ENCODE results near the gene CLDN6. TPM values are rescaled to one million over a fixed set of nuclear protein-coding genes. Genes with fewer than 3 reads are reported as not detected.

Gene CLDN6
- total RNA-seq, 1 donor from 2014 or later: not detected

GRCh38 chr16:3022684-3023414 is 4.9 kb upstream of the CLDN6 start:
- H3K27me3 ChIP-seq (ENCODE audit: low read depth): peaks cover 9% of the 10 kb centered on the region
- H3K4me1 ChIP-seq: peaks cover 66% of the 10 kb centered on the region
- H3K9me3 ChIP-seq: no peaks in the 10 kb centered on the region
- TF ChIP-seq, protein P1, sequence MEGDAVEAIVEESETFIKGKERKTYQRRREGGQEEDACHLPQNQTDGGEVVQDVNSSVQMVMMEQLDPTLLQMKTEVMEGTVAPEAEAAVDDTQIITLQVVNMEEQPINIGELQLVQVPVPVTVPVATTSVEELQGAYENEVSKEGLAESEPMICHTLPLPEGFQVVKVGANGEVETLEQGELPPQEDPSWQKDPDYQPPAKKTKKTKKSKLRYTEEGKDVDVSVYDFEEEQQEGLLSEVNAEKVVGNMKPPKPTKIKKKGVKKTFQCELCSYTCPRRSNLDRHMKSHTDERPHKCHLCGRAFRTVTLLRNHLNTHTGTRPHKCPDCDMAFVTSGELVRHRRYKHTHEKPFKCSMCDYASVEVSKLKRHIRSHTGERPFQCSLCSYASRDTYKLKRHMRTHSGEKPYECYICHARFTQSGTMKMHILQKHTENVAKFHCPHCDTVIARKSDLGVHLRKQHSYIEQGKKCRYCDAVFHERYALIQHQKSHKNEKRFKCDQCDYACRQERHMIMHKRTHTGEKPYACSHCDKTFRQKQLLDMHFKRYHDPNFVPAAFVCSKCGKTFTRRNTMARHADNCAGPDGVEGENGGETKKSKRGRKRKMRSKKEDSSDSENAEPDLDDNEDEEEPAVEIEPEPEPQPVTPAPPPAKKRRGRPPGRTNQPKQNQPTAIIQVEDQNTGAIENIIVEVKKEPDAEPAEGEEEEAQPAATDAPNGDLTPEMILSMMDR (IDR thresholded peaks at IDR 0.05): no peak
- H3K4me3 ChIP-seq: peak overlapping the region; percentile 77
- ATAC-seq (no peak), DNase-seq (no peak)
- peak overlapping the region; percentile 94 for H3K27ac ChIP-seq
- intact Hi-C loops (cut with DNase I): no loop called here
- peaks cover 18% of the 10 kb centered on the region for H3K36me3 ChIP-seq

GRCh38 chr16:3022208-3022683 is 4.3 kb upstream of the CLDN6 start:
- peaks cover 15% of the 10 kb centered on the region for H3K27me3 ChIP-seq (ENCODE audit: low read depth)
- TF ChIP-seq, protein P1 (IDR thresholded peaks at IDR 0.05): no peak

DNA sequence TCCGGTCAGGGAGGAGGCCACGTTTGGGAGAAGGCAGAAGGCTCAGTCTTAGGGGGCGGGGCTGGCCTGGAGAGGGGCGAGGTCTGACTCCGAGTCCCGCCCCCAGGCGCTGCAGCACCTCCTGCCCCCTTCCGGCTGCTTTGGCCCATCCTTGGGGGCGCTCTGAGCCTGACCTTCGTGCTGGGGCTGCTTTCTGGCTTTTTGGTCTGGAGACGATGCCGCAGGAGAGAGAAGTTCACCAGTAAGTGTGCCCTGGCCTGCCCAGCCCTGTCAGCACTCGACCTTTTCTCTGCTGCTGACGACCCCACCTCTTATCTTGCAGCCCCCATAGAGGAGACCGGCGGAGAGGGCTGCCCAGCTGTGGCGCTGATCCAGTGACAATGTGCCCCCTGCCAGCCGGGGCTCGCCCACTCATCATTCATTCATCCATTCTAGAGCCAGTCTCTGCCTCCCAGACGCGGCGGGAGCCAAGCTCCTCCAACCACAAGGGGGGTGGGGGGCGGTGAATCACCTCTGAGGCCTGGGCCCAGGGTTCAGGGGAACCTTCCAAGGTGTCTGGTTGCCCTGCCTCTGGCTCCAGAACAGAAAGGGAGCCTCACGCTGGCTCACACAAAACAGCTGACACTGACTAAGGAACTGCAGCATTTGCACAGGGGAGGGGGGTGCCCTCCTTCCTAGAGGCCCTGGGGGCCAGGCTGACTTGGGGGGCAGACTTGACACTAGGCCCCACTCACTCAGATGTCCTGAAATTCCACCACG is 3.6 kb upstream of the CLDN6 start:
- Histone ChIP-seq H3K9me3 (no peaks in the 10 kb centered on the region), H3K4me1 (peaks cover 66% of the 10 kb centered on the region), H3K36me3 (peaks cover 9% of the 10 kb centered on the region), H3K4me3 (peak overlapping the region; percentile 77), H3K27me3 (ENCODE audit: low read depth) (peaks cover 18% of the 10 kb centered on the region), H3K27ac (peak overlapping the region; percentile 94)
- TF ChIP-seq, protein P1 (IDR thresholded peaks at IDR 0.05): peak; percentile 33
- intact Hi-C loops (cut with DNase I): no loop called here
- DNase-seq: peak; percentile 90
- ATAC-seq: peak; percentile 65 to 77

More at GRCh38 chr16:3022208-3022683, 4.3 kb upstream of the CLDN6 start:
- peaks cover 15% of the 10 kb centered on the region for H3K36me3 ChIP-seq
- no peaks in the 10 kb centered on the region for H3K9me3 ChIP-seq
- peak overlapping the region; percentile 94 for H3K27ac ChIP-seq
- peak; percentile 92 for DNase-seq
- ATAC-seq: peak; percentile 60 to 61
- peak overlapping the region; percentile 77 for H3K4me3 ChIP-seq
- peaks cover 66% of the 10 kb centered on the region for H3K4me1 ChIP-seq
- intact Hi-C loops (cut with DNase I): no loop called here

GRCh38 chr16:3020604-3021448 is 2.8 kb upstream of the CLDN6 start:
- TF ChIP-seq, protein P1 (IDR thresholded peaks at IDR 0.05): no peak
- Histone ChIP-seq H3K4me3 (peak overlapping the region; percentile 77), H3K4me1 (peaks cover 66% of the 10 kb centered on the region), H3K36me3 (peaks cover under 1% of the 10 kb centered on the region), H3K9me3 (no peaks in the 10 kb centered on the region), H3K27ac (peak overlapping the region; percentile 94), H3K27me3 (ENCODE audit: low read depth) (peaks cover 18% of the 10 kb centered on the region)
- ATAC-seq (peak; percentile 67 to 79), DNase-seq (peak; percentile 89)
- intact Hi-C loops (cut with DNase I): no loop called here

- no peaks in the 10 kb centered on the region for H3K36me3 ChIP-seq
- peak within 1 kb of the TSS; percentile 77 for H3K4me3 ChIP-seq
- H3K4me1 ChIP-seq: peaks cover 64% of the 10 kb centered on the region
- no peaks in the 10 kb centered on the region for H3K9me3 ChIP-seq
- TF ChIP-seq, protein P1 (IDR thresholded peaks at IDR 0.05): no peak
- intact Hi-C loops (cut with DNase I): no loop called here
- H3K27me3 ChIP-seq (ENCODE audit: low read depth): peaks cover 18% of the 10 kb centered on the region
- ATAC-seq (peak; percentile 61 to 66), DNase-seq (peak; percentile 88)
- H3K27ac ChIP-seq: peak within 1 kb of the TSS; percentile 94
Measured at GRCh38 chr16:3020247-3020603, 2.2 kb upstream of the CLDN6 start, which contains the start of gene TNFRSF12A. TSS of gene TNFRSF12A (plus strand) at chr16:3020368. CDS start at chr16:3020398, 30 bp downstream.
